Gastrocnemius medialis (tissue), 4 donors: ENCODE measurements around the gene NR1H2. TPM values are rescaled to one million over a fixed set of nuclear protein-coding genes. Genes with fewer than 3 reads are reported as not detected.

ENCODE experiments used
- ATAC-seq, 2 donors: fragments of 150-250 bp; one replicate each; pipeline ENCODE4 v1.9.1; 2016
- DNase-seq, 2 donors: peaks; one replicate each; pipeline ENCODE4 v3.0.0-alpha.2; 2019
- H3K27ac ChIP-seq, 4 donors: fragments of 200-600 bp; sonication (generic); 1 replicate in 1 of 4; 2 replicates in 3 of 4; pipeline ENCODE4 v1.5.1; 2016 to 2018; ENCODE audit warnings: mild to moderate bottlenecking in 2 of 4, moderate library complexity in 1 of 4
- H3K27me3 ChIP-seq, 3 donors: fragments of 200-600 bp; sonication (generic) in 2 of 3; 1 replicate in 1 of 3; 2 replicates in 2 of 3; pipeline versions ENCODE4 v1.5.1 to v1.6.0; 2016 to 2019; ENCODE audit warnings: mild to moderate bottlenecking in 1 of 3, moderate library complexity in 1 of 3
- H3K36me3 ChIP-seq, 2 donors: fragments of 200-600 bp; sonication (generic) in 1 of 2; one replicate each; pipeline ENCODE4 v1.5.1; 2017 to 2018
- H3K4me1 ChIP-seq, 2 donors: fragments of 200-600 bp; sonication (generic) in 1 of 2; one replicate each; pipeline ENCODE4 v1.5.1; 2016 to 2017; ENCODE audit warnings: mild to moderate bottlenecking in 2 of 2
- H3K4me3 ChIP-seq, 4 donors: fragments of 200-600 bp; sonication (generic) in 3 of 4; 1 replicate in 1 of 4; 2 replicates in 3 of 4; pipeline ENCODE4 v1.5.1; 2016 to 2019; ENCODE audit warnings: mild to moderate bottlenecking in 2 of 4
- H3K9me3 ChIP-seq, 3 donors: fragments of 200-600 bp; sonication (generic) in 2 of 3; 1 replicate in 1 of 3; 2 replicates in 2 of 3; pipeline ENCODE4 v1.5.1; 2016 to 2019
- CTCF ChIP-seq, 5 experiments: fragments of 450-650 bp in 3 of 5; fragments of 200-600 bp in 2 of 5; sonication (generic) in 2 of 5; IDR thresholded peaks in 4 of 5; conservative IDR thresholded peaks in 1 of 5; 1 replicate in 4 of 5; 2 replicates in 1 of 5; pipeline ENCODE4 v1.5.1; 2016 to 2019; ENCODE audit warnings: antibody characterized with exemption in 5 of 5, mild to moderate bottlenecking in 3 of 5, moderate library complexity in 3 of 5
- POLR2A ChIP-seq, 2 donors: fragments of 450-650 bp; IDR thresholded peaks; one replicate each; pipeline ENCODE4 v1.6.1; 2017; ENCODE audit warnings: antibody characterized with exemption in 2 of 2, mild to moderate bottlenecking in 2 of 2, moderate library complexity in 2 of 2
- in situ Hi-C, 4 donors: fragments of 200-750 bp; cut with MboI; loops; one replicate each; pipeline versions ENCODE4 v1.15.0 to v1.8.0; 2017; ENCODE audit warnings: low sequenced_read_pairs in 4 of 4
- intact Hi-C: fragments of 100-400 bp; cut with DNase I; formaldehyde crosslinking; loops from one replicate; pipeline ENCODE4 v1.15.1; 2023; ENCODE audit warnings: low total_unique reads
- total RNA-seq, 4 donors: library from RNA; depleted of rRNA; stranded (reverse); fragments of >200 nt; gene quantifications; one replicate each; pipeline versions ENCODE4 v1.1.0 to v1.2.3, GENCODE V29; 2016

NR1H2 gene
- total RNA-seq, 4 donors from 2014 or later = 155 to 232 (median 200) TPM

- no peak overlapping the region for H3K4me3 ChIP-seq
- no peaks in the 10 kb centered on the region for H3K36me3 ChIP-seq
- peaks cover 2 to 22% (median 11%) of the 10 kb centered on the region in 3 donors for H3K27me3 ChIP-seq
- in situ Hi-C loops = no loop called here
- DNase-seq (no peak), ATAC-seq (no peak)
- H3K27ac ChIP-seq = no peak overlapping the region
- intact Hi-C loops = no loop called here
- TF ChIP-seq CTCF (IDR thresholded peaks at IDR 0.05 in 4 of 5, conservative IDR thresholded peaks at IDR 0.05 in 1 of 5) = no peak
- TF ChIP-seq POLR2A (IDR thresholded peaks at IDR 0.05) = no peak
- H3K9me3 ChIP-seq = no peaks in the 10 kb centered on the region
- peaks cover 0 to 8% of the 10 kb centered on the region in 2 donors for H3K4me1 ChIP-seq
These were observed 43.9 kb downstream of the NR1H2 start for GRCh38 chr19:50420127-50420526.

- in situ Hi-C loops (no loop called here), intact Hi-C loops (no loop called here)
- ATAC-seq (no peak), DNase-seq (no peak)
- Histone ChIP-seq H3K4me3 (no peak overlapping the region), H3K27me3 (peaks cover 2 to 22% (median 11%) of the 10 kb centered on the region in 3 donors), H3K4me1 (peaks cover 0 to 8% of the 10 kb centered on the region in 2 donors), H3K9me3 (no peaks in the 10 kb centered on the region), H3K36me3 (no peaks in the 10 kb centered on the region), H3K27ac (no peak overlapping the region)
- TF ChIP-seq CTCF (IDR thresholded peaks at IDR 0.05 in 4 of 5, conservative IDR thresholded peaks at IDR 0.05 in 1 of 5) = no peak
- no peak for TF ChIP-seq POLR2A (IDR thresholded peaks at IDR 0.05)
These were observed 44.6 kb downstream of the NR1H2 start for GRCh38 chr19:50420808-50421207.

GRCh38 chr19:50422397-50423278 is 46.4 kb downstream of the NR1H2 start:
- Histone ChIP-seq H3K4me3 (no peak overlapping the region), H3K27ac (no peak overlapping the region), H3K9me3 (no peaks in the 10 kb centered on the region), H3K36me3 (no peaks in the 10 kb centered on the region), H3K27me3 (peaks cover 2 to 22% (median 11%) of the 10 kb centered on the region in 3 donors), H3K4me1 (peaks cover 0 to 8% of the 10 kb centered on the region in 2 donors)
- ATAC-seq (no peak), DNase-seq (no peak)
- intact Hi-C loops (no loop called here), in situ Hi-C loops (no loop called here)
- no peak for TF ChIP-seq POLR2A (IDR thresholded peaks at IDR 0.05)
- TF ChIP-seq CTCF (IDR thresholded peaks at IDR 0.05 in 4 of 5, conservative IDR thresholded peaks at IDR 0.05 in 1 of 5) = no peak

- peaks cover 2 to 21% (median 7%) of the 10 kb centered on the region in 3 donors for H3K27me3 ChIP-seq
- H3K27ac ChIP-seq = no peak overlapping the region
- in situ Hi-C loops (no loop called here), intact Hi-C loops (no loop called here)
- H3K4me3 ChIP-seq = no peak overlapping the region
- ATAC-seq (no peak), DNase-seq (no peak)
- H3K9me3 ChIP-seq = no peaks in the 10 kb centered on the region
- no peak for TF ChIP-seq CTCF (IDR thresholded peaks at IDR 0.05 in 4 of 5, conservative IDR thresholded peaks at IDR 0.05 in 1 of 5)
- peaks cover 0 to 11% of the 10 kb centered on the region in 2 donors for H3K4me1 ChIP-seq
- no peaks in the 10 kb centered on the region for H3K36me3 ChIP-seq
These were observed 47.2 kb downstream of the NR1H2 start for GRCh38 chr19:50423279-50424113.
